Measurements from ENCODE around the gene LRRC56.

DNA sequence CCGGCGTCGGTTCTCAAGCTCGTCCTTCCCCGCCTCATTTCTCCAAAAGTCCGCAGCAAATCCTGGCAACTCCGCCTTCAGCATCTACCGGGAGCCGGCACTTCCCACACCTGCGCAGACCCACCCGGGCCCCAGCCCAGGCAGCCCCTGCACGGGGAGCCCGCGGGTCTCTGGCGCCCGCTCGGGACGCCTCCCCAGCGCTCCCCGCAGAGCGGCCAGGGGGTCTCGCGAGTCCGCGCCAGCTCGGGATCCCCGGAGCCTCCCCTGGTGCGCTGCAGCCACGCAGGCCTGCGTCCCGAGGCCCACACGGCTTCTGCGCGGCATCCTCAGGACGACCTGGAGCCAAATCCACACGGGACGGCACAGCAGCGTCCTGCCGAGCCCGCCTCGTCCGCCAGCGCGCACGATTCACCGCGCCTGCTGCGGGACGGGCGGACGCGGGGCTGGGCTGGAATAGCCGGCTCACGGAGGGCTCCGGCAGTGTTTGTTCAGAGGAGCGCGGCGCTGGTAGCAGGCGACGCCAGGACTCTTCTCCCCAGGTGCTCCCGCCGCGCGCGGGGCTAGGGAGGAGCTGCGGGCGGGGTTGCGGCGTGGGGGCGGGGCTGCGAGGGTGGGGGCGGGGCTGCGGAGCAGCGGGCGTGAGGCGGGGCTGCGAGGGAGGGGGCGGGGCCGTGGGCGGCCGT, 38.1 kb downstream of the LRRC56 start:
- no peak for TF ChIP-seq POLR2A (IDR thresholded peaks at IDR 0.05)
- TF ChIP-seq, protein P1, sequence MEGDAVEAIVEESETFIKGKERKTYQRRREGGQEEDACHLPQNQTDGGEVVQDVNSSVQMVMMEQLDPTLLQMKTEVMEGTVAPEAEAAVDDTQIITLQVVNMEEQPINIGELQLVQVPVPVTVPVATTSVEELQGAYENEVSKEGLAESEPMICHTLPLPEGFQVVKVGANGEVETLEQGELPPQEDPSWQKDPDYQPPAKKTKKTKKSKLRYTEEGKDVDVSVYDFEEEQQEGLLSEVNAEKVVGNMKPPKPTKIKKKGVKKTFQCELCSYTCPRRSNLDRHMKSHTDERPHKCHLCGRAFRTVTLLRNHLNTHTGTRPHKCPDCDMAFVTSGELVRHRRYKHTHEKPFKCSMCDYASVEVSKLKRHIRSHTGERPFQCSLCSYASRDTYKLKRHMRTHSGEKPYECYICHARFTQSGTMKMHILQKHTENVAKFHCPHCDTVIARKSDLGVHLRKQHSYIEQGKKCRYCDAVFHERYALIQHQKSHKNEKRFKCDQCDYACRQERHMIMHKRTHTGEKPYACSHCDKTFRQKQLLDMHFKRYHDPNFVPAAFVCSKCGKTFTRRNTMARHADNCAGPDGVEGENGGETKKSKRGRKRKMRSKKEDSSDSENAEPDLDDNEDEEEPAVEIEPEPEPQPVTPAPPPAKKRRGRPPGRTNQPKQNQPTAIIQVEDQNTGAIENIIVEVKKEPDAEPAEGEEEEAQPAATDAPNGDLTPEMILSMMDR (IDR thresholded peaks at IDR 0.05), result no peak

Data from breast epithelium (tissue), 3 donors.